KMS-11 (cell line): ENCODE results near the gene TMEM151A.

Experiments
- H2AFZ ChIP-seq: fragments of 200-600 bp; sonication (generic); 2 replicates; pipeline ENCODE4 v1.6.1; 2016; ENCODE audit warnings: antibody characterized with exemption, mixed run types, low read depth
- H3K27ac ChIP-seq: fragments of 200-600 bp; sonication (generic); 2 replicates; pipeline ENCODE4 v1.6.1; 2016; ENCODE audit warnings: mild to moderate bottlenecking, mixed run types
- H3K27me3 ChIP-seq: fragments of 200-600 bp; sonication (generic); 2 replicates; pipeline ENCODE4 v1.6.1; 2017; ENCODE audit warnings: mild to moderate bottlenecking, low read depth, mixed run types, moderate library complexity; ENCODE audit not compliant: insufficient read depth
- H3K36me3 ChIP-seq: fragments of 200-600 bp; sonication (generic); 2 replicates; pipeline ENCODE4 v1.6.1; 2017; ENCODE audit warnings: mild to moderate bottlenecking, mixed run types; ENCODE audit not compliant: insufficient read depth
- H3K4me1 ChIP-seq: fragments of 200-600 bp; sonication (generic); 2 replicates; pipeline ENCODE4 v1.6.1; 2016; ENCODE audit warnings: mild to moderate bottlenecking, low read depth, mixed run types; ENCODE audit not compliant: poor library complexity, severe bottlenecking
- H3K4me2 ChIP-seq: fragments of 200-600 bp; sonication (generic); 2 replicates; pipeline ENCODE4 v1.7.0; 2016; ENCODE audit warnings: mild to moderate bottlenecking, mixed run types
- H3K4me3 ChIP-seq: fragments of 200-600 bp; sonication (generic); IDR thresholded peaks from 2 replicates; pipeline ENCODE4 v1.6.1; 2017; ENCODE audit warnings: low read depth, low read length, mixed read lengths; ENCODE audit not compliant: insufficient read depth
- H3K79me2 ChIP-seq: fragments of 200-600 bp; sonication (generic); 2 replicates; pipeline ENCODE4 v1.6.1; 2016; ENCODE audit warnings: low read depth, mixed run types; ENCODE audit not compliant: insufficient read depth
- H3K9ac ChIP-seq: fragments of 200-600 bp; sonication (generic); 2 replicates; pipeline ENCODE4 v1.6.1; 2016; ENCODE audit warnings: mild to moderate bottlenecking, mixed run types
- H4K20me1 ChIP-seq: fragments of 200-600 bp; sonication (generic); 2 replicates; pipeline ENCODE4 v1.6.1; 2016; ENCODE audit warnings: mild to moderate bottlenecking, mixed run types; ENCODE audit not compliant: insufficient read depth
- CTCF ChIP-seq: fragments of 200-600 bp; sonication (generic); conservative IDR thresholded peaks from 2 replicates; pipeline ENCODE4 v1.6.1; 2017; ENCODE audit warnings: low read depth, mild to moderate bottlenecking, antibody characterized with exemption, low read length, moderate library complexity, mixed read lengths

The TMEM151A gene

GRCh38 chr11:66339686-66340483 is 48.2 kb downstream of the TMEM151A start:
- Histone ChIP-seq H3K79me2 (peaks cover 18% of the 10 kb centered on the region; the same call in 1 of the 2 replicates), H3K27ac (no peak overlapping the region), H3K4me3 (no peak overlapping the region), H3K4me2 (no peak overlapping the region), H3K36me3 (no peaks in the 10 kb centered on the region; the same call in 1 of the 2 replicates), H3K27me3 (no peaks in the 10 kb centered on the region), H3K9ac (no peak overlapping the region), H3K4me1 (peaks cover 15% of the 10 kb centered on the region), H2AFZ (no peak overlapping the region), H4K20me1 (no peaks in the 10 kb centered on the region)
- no peak for TF ChIP-seq CTCF

- Histone ChIP-seq H3K9ac (no peak overlapping the region), H3K79me2 (peaks cover 18% of the 10 kb centered on the region; the same call in 1 of the 2 replicates), H3K36me3 (no peaks in the 10 kb centered on the region; the same call in 1 of the 2 replicates), H3K27ac (no peak overlapping the region), H3K4me3 (no peak overlapping the region), H3K27me3 (no peaks in the 10 kb centered on the region), H2AFZ (no peak overlapping the region), H4K20me1 (no peaks in the 10 kb centered on the region), H3K4me2 (no peak overlapping the region), H3K4me1 (peaks cover 23% of the 10 kb centered on the region)
- TF ChIP-seq CTCF, result no peak
Observed at GRCh38 chr11:66340596-66341501, 49.2 kb downstream of the TMEM151A start.

- TF ChIP-seq CTCF, result no peak
- H3K9ac ChIP-seq, result no peak overlapping the region
- H4K20me1 ChIP-seq, result no peaks in the 10 kb centered on the region
- no peak overlapping the region for H3K4me3 ChIP-seq
- H3K4me1 ChIP-seq, result peaks cover 18% of the 10 kb centered on the region
- H2AFZ ChIP-seq, result no peak overlapping the region
- H3K79me2 ChIP-seq, result peaks cover 18% of the 10 kb centered on the region; the same call in 1 of the 2 replicates
- H3K36me3 ChIP-seq, result no peaks in the 10 kb centered on the region; the same call in 1 of the 2 replicates
- no peak overlapping the region for H3K4me2 ChIP-seq
- no peaks in the 10 kb centered on the region for H3K27me3 ChIP-seq
- no peak overlapping the region for H3K27ac ChIP-seq
Observed at GRCh38 chr11:66341502-66342126, 49.9 kb downstream of the TMEM151A start.

- Histone ChIP-seq H4K20me1 (no peaks in the 10 kb centered on the region), H3K4me2 (0 out of 2 replicates have a peak overlapping the region, but pooled peaks have one; percentile 98)
Observed at GRCh38 chr11:66343176-66343575, 51.5 kb downstream of the TMEM151A start.

More at GRCh38 chr11:66343176-66343575, 51.5 kb downstream of the TMEM151A start:
- H3K36me3 ChIP-seq, result no peaks in the 10 kb centered on the region; the same call in 1 of the 2 replicates
- H3K79me2 ChIP-seq, result peaks cover 18% of the 10 kb centered on the region; the same call in 1 of the 2 replicates
- no peak overlapping the region for H3K27ac ChIP-seq
- H3K27me3 ChIP-seq, result no peaks in the 10 kb centered on the region
- no peak overlapping the region for H3K4me3 ChIP-seq
- TF ChIP-seq CTCF, result no peak
- H3K4me1 ChIP-seq, result peaks cover 18% of the 10 kb centered on the region
- H2AFZ ChIP-seq, result no peak overlapping the region
- H3K9ac ChIP-seq, result no peak overlapping the region
